Spleen (tissue), 11 donors: ENCODE data around the gene GPBP1. TPM values are rescaled to one million over a fixed set of nuclear protein-coding genes. Genes with fewer than 3 reads are reported as not detected.

Source experiments
- DNase-seq: peaks from one replicate; pipeline ENCODE4 v3.0.0-alpha.2; 2020
- H3K27ac ChIP-seq, 8 donors: fragments of 200-600 bp; sonication (generic) in 7 of 8; 1 replicate in 4 of 8; 2 replicates in 4 of 8; pipeline versions ENCODE4 v1.5.0 to v1.8.0; 2016 to 2021; ENCODE audit warnings: inconsistent platforms in 4 of 8, mild to moderate bottlenecking in 4 of 8, moderate library complexity in 1 of 8
- H3K27me3 ChIP-seq, 7 donors: fragments of 200-600 bp; sonication (generic) in 6 of 7; replicated peaks in 1 of 7; 1 replicate in 4 of 7; 2 replicates in 3 of 7; pipeline versions ENCODE4 v1.5.0 to v1.8.0; 2016 to 2021; ENCODE audit warnings: inconsistent platforms in 3 of 7, mild to moderate bottlenecking in 1 of 7
- H3K36me3 ChIP-seq, 6 donors: fragments of 200-600 bp; sonication (generic) in 5 of 6; 1 replicate in 4 of 6; 2 replicates in 2 of 6; pipeline versions ENCODE4 v1.5.0 to v1.8.0; 2016 to 2021; ENCODE audit warnings: inconsistent platforms in 2 of 6
- H3K4me1 ChIP-seq, 6 donors: fragments of 200-600 bp; sonication (generic) in 5 of 6; 1 replicate in 3 of 6; 2 replicates in 3 of 6; pipeline versions ENCODE4 v1.5.0 to v1.8.0; 2016 to 2021; ENCODE audit warnings: inconsistent platforms in 3 of 6
- H3K4me3 ChIP-seq, 8 donors: fragments of 200-600 bp; sonication (generic) in 7 of 8; 1 replicate in 4 of 8; 2 replicates in 4 of 8; pipeline versions ENCODE4 v1.5.0 to v1.8.0; 2016 to 2021; ENCODE audit warnings: inconsistent platforms in 4 of 8, mild to moderate bottlenecking in 4 of 8, moderate library complexity in 2 of 8
- H3K9me3 ChIP-seq, 8 donors: fragments of 200-600 bp; sonication (generic) in 7 of 8; 1 replicate in 4 of 8; 2 replicates in 4 of 8; pipeline versions ENCODE4 v1.5.0 to v1.8.0; 2016 to 2021; ENCODE audit warnings: inconsistent platforms in 4 of 8
- CTCF ChIP-seq, 11 experiments: fragments of 200-600 bp in 7 of 11; fragments of 450-650 bp in 4 of 11; sonication (generic) in 4 of 11; IDR thresholded peaks in 8 of 11; conservative IDR thresholded peaks in 3 of 11; 1 replicate in 7 of 11; 2 replicates in 4 of 11; pipeline versions ENCODE4 v1.4.0 to v1.8.0; 2016 to 2021; ENCODE audit warnings: antibody characterized with exemption in 11 of 11, inconsistent platforms in 4 of 11, mild to moderate bottlenecking in 1 of 11
- POLR2A ChIP-seq, 3 donors: fragments of 450-650 bp; IDR thresholded peaks; one replicate each; pipeline ENCODE4 v1.5.1; 2017; ENCODE audit warnings: antibody characterized with exemption in 3 of 3, mild to moderate bottlenecking in 1 of 3
- POLR2AphosphoS5 ChIP-seq, 3 donors: sonication (generic); formaldehyde crosslinking; IDR thresholded peaks; one replicate each; pipeline ENCODE4 v1.5.1; 2017; ENCODE audit warnings: antibody characterized with exemption in 3 of 3
- WGBS, 5 donors: extraction: QIAGEN DNeasy Blood & Tissue Kit in 3 of 5; methylation state at CpG; one replicate each; pipeline versions ENCODE4 v1.1.5 to v1.1.7; 2013 to 2018; 5-methylcytosine and 5-hydroxymethylcytosine counted together
- intact Hi-C: fragments of 100-400 bp; cut with DNase I; formaldehyde crosslinking; loops from one replicate; pipeline ENCODE4 v1.15.0; 2023; ENCODE audit warnings: low total_unique reads
- polyA plus RNA-seq, 3 donors: library from polyadenylated mRNA; stranded (reverse); fragments of 200-250 nt; gene quantifications; one replicate each; pipeline ENCODE4 v1.2.1, GENCODE V29; 2013
- total RNA-seq, 7 donors: library from RNA; depleted of rRNA in 3 of 7; stranded (reverse); fragments of >200 nt in 3 of 7; fragmentation: NEBNext Ultra II Directional in 4 of 7; extraction: Animal tissue kit (Norgen Biotek cat#: 25700) in 4 of 7; gene quantifications; one replicate each; pipeline versions ENCODE4 v1.1.0 to v1.2.1, GENCODE V29; 2016 to 2021
- donor health status: healthy with polysubstance abuse.
- donor health status: DM: no; HTN: no; CAD: no; lungs with moderate emphysema.
- donor health status: DM: no; HTN: no; CAD: no.
- donor health status: Bipolar disorder and iron deficiency.
- donor health status: healthy.
- donor health status: DM: no; HTN: no; CAD: no.
- donor health status: DM: yes; HTN: yes; CAD: no.

GPBP1 gene
- total and polyA plus RNA-seq, 10 donors, result 58.0 to 118 (median 87.1) TPM

- WGBS, 5 donors, result 57 to 63% (median 61%) methylated on average over 6 of the region's 6 CpGs
- intact Hi-C loops, result no loop called here
- H3K4me3 ChIP-seq, result no peak overlapping the region
- DNase-seq, result no peak
- peaks cover 7 to 16% (median 14%) of the 10 kb centered on the region in 6 donors for H3K4me1 ChIP-seq
- no peaks in the 10 kb centered on the region for H3K27me3 ChIP-seq
- H3K9me3 ChIP-seq, result peaks cover 0 to 15% (median 13%) of the 10 kb centered on the region in 8 donors
- TF ChIP-seq POLR2AphosphoS5 (IDR thresholded peaks at IDR 0.05), result no peak
- TF ChIP-seq CTCF (IDR thresholded peaks at IDR 0.05 in 8 of 11, conservative IDR thresholded peaks at IDR 0.05 in 3 of 11), result no peak
- no peak overlapping the region for H3K27ac ChIP-seq
- no peaks in the 10 kb centered on the region for H3K36me3 ChIP-seq
Measured at GRCh38 chr5:57302164-57302563, 128.3 kb downstream of the GPBP1 start.

GRCh38 chr5:57302643-57303042 is 128.8 kb downstream of the GPBP1 start:
- no peak overlapping the region for H3K27ac ChIP-seq
- peaks cover 0 to 20% (median 13%) of the 10 kb centered on the region in 8 donors for H3K9me3 ChIP-seq
- no peaks in the 10 kb centered on the region for H3K36me3 ChIP-seq
- intact Hi-C loops, result no loop called here
- no peak overlapping the region for H3K4me3 ChIP-seq
- no peak for DNase-seq
- no peaks in the 10 kb centered on the region for H3K27me3 ChIP-seq
- no peak for TF ChIP-seq POLR2AphosphoS5 (IDR thresholded peaks at IDR 0.05)
- TF ChIP-seq CTCF (IDR thresholded peaks at IDR 0.05 in 8 of 11, conservative IDR thresholded peaks at IDR 0.05 in 3 of 11), result no peak
- H3K4me1 ChIP-seq, result peaks cover 7 to 16% (median 14%) of the 10 kb centered on the region in 6 donors

- intact Hi-C loops, result no loop called here
Measured at GRCh38 chr5:57303985-57304384, 130.1 kb downstream of the GPBP1 start.

GRCh38 chr5:57304931-57305330 is 131.1 kb downstream of the GPBP1 start:
- Histone ChIP-seq H3K9me3 (peaks cover 0 to 34% (median 16%) of the 10 kb centered on the region in 8 donors), H3K27me3 (no peaks in the 10 kb centered on the region), H3K4me3 (no peak overlapping the region), H3K36me3 (no peaks in the 10 kb centered on the region), H3K4me1 (no peaks in the 10 kb centered on the region), H3K27ac (no peak overlapping the region)
- 77 to 86% (median 81%) methylated on average over 2 of the region's 2 CpGs for WGBS, 5 donors
- intact Hi-C loops, result no loop called here
- TF ChIP-seq POLR2AphosphoS5 (IDR thresholded peaks at IDR 0.05), result no peak
- no peak for TF ChIP-seq CTCF (IDR thresholded peaks at IDR 0.05 in 8 of 11, conservative IDR thresholded peaks at IDR 0.05 in 3 of 11)
- TF ChIP-seq POLR2A (IDR thresholded peaks at IDR 0.05), result no peak
- DNase-seq, result no peak

More at GRCh38 chr5:57303985-57304384, 130.1 kb downstream of the GPBP1 start:
- 87 to 93% (median 89%) methylated on average over 3 of the region's 3 CpGs for WGBS, 5 donors
- no peak overlapping the region for H3K27ac ChIP-seq
- peaks cover 0 to 31% (median 15%) of the 10 kb centered on the region in 8 donors for H3K9me3 ChIP-seq
- H3K27me3 ChIP-seq, result no peaks in the 10 kb centered on the region
- TF ChIP-seq POLR2A (IDR thresholded peaks at IDR 0.05) (no peak), CTCF (IDR thresholded peaks at IDR 0.05 in 8 of 11, conservative IDR thresholded peaks at IDR 0.05 in 3 of 11) (no peak), POLR2AphosphoS5 (IDR thresholded peaks at IDR 0.05) (no peak)
- no peak for DNase-seq
- no peaks in the 10 kb centered on the region for H3K36me3 ChIP-seq
- H3K4me1 ChIP-seq, result peaks cover 0 to 5% (median 4%) of the 10 kb centered on the region in 6 donors
- no peak overlapping the region for H3K4me3 ChIP-seq
